IMR-90 (cell line): Measurements from ENCODE around the gene PHETA1. TPM values are rescaled to one million over a fixed set of nuclear protein-coding genes. Genes with fewer than 3 reads are reported as not detected.

ENCODE experiments used
- ATAC-seq: fragments of 200-7000 bp; cut with Tn5 transposase; 2 replicates; pipeline ENCODE4 v1.9.1; 2020; ENCODE audit warnings: low read depth, mild to moderate bottlenecking, moderate library complexity
- BruUV-seq: library from RNA; stranded (reverse); fragments of 400-500 nt; replicated peaks from 2 replicates; lab custom pipeline; 2021; lab: Mats Ljungman, UMichigan
- CTCF ChIA-PET: fragments of 300-600 bp; formaldehyde crosslinking; extraction: SDS; loops from one replicate; lab custom pipeline; 2021; ENCODE audit warnings: antibody characterized with exemption; lab: Yijun Ruan, JAX
- POLR2A ChIA-PET: fragments of 300-600 bp; sonication (Branson Sonifier 250); formaldehyde crosslinking; loops from one replicate; lab custom pipeline; 2022; ENCODE audit warnings: antibody characterized with exemption; ENCODE audit not compliant: unreplicated experiment; lab: Charles Lee
- DNase-seq: peaks from one replicate; pipeline ENCODE4 v3.0.0; 2013
- H2AFZ ChIP-seq: replicated peaks from 2 replicates; pipeline ENCODE3; 2013; ENCODE audit warnings: low read length, mild to moderate bottlenecking; ENCODE audit not compliant: poor library complexity
- H2AK5ac ChIP-seq: 2 replicates; pipeline ENCODE4 v1.6.1; 2013; ENCODE audit warnings: low read depth, low read length, inconsistent platforms
- H2AK9ac ChIP-seq: replicated peaks from 2 replicates; pipeline ENCODE3; 2013; ENCODE audit warnings: mild to moderate bottlenecking, low read depth, low read length, moderate library complexity; ENCODE audit not compliant: poor library complexity
- H2BK120ac ChIP-seq: 2 replicates; pipeline ENCODE4 v1.6.1; 2013; ENCODE audit warnings: low read depth, low read length, inconsistent platforms
- H2BK15ac ChIP-seq: 3 replicates; pipeline ENCODE4 v1.6.1; 2013; ENCODE audit warnings: low read depth, low read length, inconsistent platforms
- H2BK20ac ChIP-seq: 2 replicates; pipeline ENCODE4 v1.6.1; 2013; ENCODE audit warnings: low read depth, mild to moderate bottlenecking, inconsistent platforms, low read length, moderate library complexity
- H2BK5ac ChIP-seq: 2 replicates; pipeline ENCODE4 v1.6.1; 2013; ENCODE audit warnings: mild to moderate bottlenecking, low read depth, low read length, inconsistent platforms; ENCODE audit not compliant: poor library complexity, severe bottlenecking
- H3K14ac ChIP-seq: replicated peaks from 2 replicates; pipeline ENCODE4 v1.6.1; 2013; ENCODE audit warnings: low read depth, low read length, inconsistent platforms
- H3K18ac ChIP-seq: 2 replicates; pipeline ENCODE4 v1.6.1; 2013; ENCODE audit warnings: low read depth, low read length, control low read depth
- H3K23ac ChIP-seq: 2 replicates; pipeline ENCODE4 v1.6.1; 2013; ENCODE audit warnings: low read depth, low read length, inconsistent platforms
- H3K27ac ChIP-seq: 2 replicates; pipeline ENCODE4 v1.5.1; 2013; ENCODE audit warnings: mild to moderate bottlenecking, control low read depth, low read length; ENCODE audit not compliant: insufficient read depth
- H3K27me3 ChIP-seq: 2 replicates; pipeline ENCODE4 v1.6.1; 2013; ENCODE audit warnings: low read length; ENCODE audit not compliant: control insufficient read depth, insufficient read depth
- H3K36me3 ChIP-seq: 2 replicates; pipeline ENCODE4 v1.6.1; 2013; ENCODE audit warnings: low read length, mixed read lengths; ENCODE audit not compliant: control insufficient read depth, insufficient read depth
- H3K4ac ChIP-seq: 2 replicates; pipeline ENCODE4 v1.6.1; 2013; ENCODE audit warnings: low read depth, low read length, inconsistent platforms
- H3K4me1 ChIP-seq: 2 replicates; pipeline ENCODE4 v1.6.1; 2013; ENCODE audit warnings: low read length, mixed read lengths; ENCODE audit not compliant: control insufficient read depth, insufficient read depth
- H3K4me2 ChIP-seq: 2 replicates; pipeline ENCODE4 v1.6.1; 2013; ENCODE audit warnings: low read depth, mild to moderate bottlenecking, control low read depth, low read length, moderate library complexity
- H3K4me3 ChIP-seq: 2 replicates; pipeline ENCODE4 v1.5.1; 2013; ENCODE audit warnings: low read depth, mild to moderate bottlenecking, control low read depth, low read length, moderate library complexity; ENCODE audit not compliant: insufficient read depth
- H3K56ac ChIP-seq: 2 replicates; pipeline ENCODE4 v1.6.1; 2013; ENCODE audit warnings: low read length, inconsistent platforms; ENCODE audit not compliant: insufficient read depth; ENCODE audit errors: extremely low read depth
- H3K79me1 ChIP-seq, 2 experiments: 2 replicates each; pipeline ENCODE4 v1.6.1; 2013; ENCODE audit warnings: low read length in 2 of 2, inconsistent platforms in 1 of 2, low read depth in 1 of 2
- H3K9ac ChIP-seq: 2 replicates; pipeline ENCODE4 v1.6.1; 2013; ENCODE audit warnings: low read depth, low read length, control low read depth
- H3K9me1 ChIP-seq: 2 replicates; pipeline ENCODE4 v1.6.1; 2013; ENCODE audit warnings: low read length, inconsistent platforms; ENCODE audit not compliant: insufficient read depth
- H3K9me3 ChIP-seq: 2 replicates; pipeline ENCODE4 v1.6.1; 2013; ENCODE audit warnings: low read length; ENCODE audit not compliant: control insufficient read depth, insufficient read depth
- H4K20me1 ChIP-seq: 2 replicates; pipeline ENCODE4 v1.6.1; 2013; ENCODE audit warnings: low read length, inconsistent platforms; ENCODE audit not compliant: insufficient read depth
- H4K5ac ChIP-seq: 2 replicates; pipeline ENCODE4 v1.6.1; 2013; ENCODE audit warnings: mild to moderate bottlenecking, low read depth, low read length, control low read depth
- H4K8ac ChIP-seq, 2 experiments: 2 replicates each; pipeline ENCODE4 v1.6.1; 2013; ENCODE audit warnings: low read depth in 2 of 2, low read length in 2 of 2, control low read depth in 1 of 2, inconsistent platforms in 1 of 2
- H4K91ac ChIP-seq: 2 replicates; pipeline ENCODE4 v1.6.1; 2013; ENCODE audit warnings: low read depth, low read length, inconsistent platforms; ENCODE audit not compliant: insufficient read depth
- BHLHE40 ChIP-seq: fragments of 150-350 bp; IDR thresholded peaks from 2 replicates; pipeline ENCODE4 v1.6.1; 2016; ENCODE audit warnings: mild to moderate bottlenecking, low read depth, low read length
- CEBPB ChIP-seq: IDR thresholded peaks from 2 replicates; pipeline ENCODE4 v1.6.1; 2012; ENCODE audit warnings: low read depth, low read length, improper control_type of control experiment
- CHD1 ChIP-seq: IDR thresholded peaks from 2 replicates; pipeline ENCODE4 v1.6.1; 2012; ENCODE audit warnings: low read depth, low read length, improper control_type of control experiment
- FOS ChIP-seq: fragments of 150-350 bp; IDR thresholded peaks from 2 replicates; pipeline ENCODE4 v1.6.1; 2016; ENCODE audit warnings: low read depth, low read length
- MAFK ChIP-seq: IDR thresholded peaks from 2 replicates; pipeline ENCODE4 v1.6.1; 2012; ENCODE audit warnings: low read depth, low read length, improper control_type of control experiment
- NFE2L2 ChIP-seq: fragments of 150-350 bp; IDR thresholded peaks from 2 replicates; pipeline ENCODE4 v1.6.1; 2016; ENCODE audit warnings: low read depth, mild to moderate bottlenecking, low read length
- POLR2A ChIP-seq: IDR thresholded peaks from 2 replicates; pipeline ENCODE4 v1.6.1; 2012; ENCODE audit warnings: mild to moderate bottlenecking, low read depth, low read length
- RAD21 ChIP-seq: IDR thresholded peaks from 2 replicates; pipeline ENCODE4 v1.6.1; 2012; ENCODE audit warnings: low read length, improper control_type of control experiment
- RCOR1 ChIP-seq: IDR thresholded peaks from 2 replicates; pipeline ENCODE4 v1.6.1; 2012; ENCODE audit warnings: mild to moderate bottlenecking, low read length, improper control_type of control experiment; ENCODE audit not compliant: insufficient replicate concordance
- RFX5 ChIP-seq: IDR thresholded peaks from 2 replicates; pipeline ENCODE4 v1.8.0; 2012; ENCODE audit warnings: low read depth, mild to moderate bottlenecking, low read length, moderate library complexity
- SMC3 ChIP-seq: fragments of 150-350 bp; IDR thresholded peaks from 2 replicates; pipeline ENCODE4 v1.6.1; 2016; ENCODE audit warnings: low read depth, mild to moderate bottlenecking, antibody characterized with exemption, low read length, moderate library complexity
- WGBS, 2 experiments: methylation state at CpG; one replicate each; pipeline versions ENCODE4 v1.1.5 to v1.1.7; 2013; ENCODE audit warnings: missing lambda C conversion rate in 2 of 2; ENCODE audit not compliant: insufficient read length in 1 of 2; ENCODE audit errors: extremely low coverage in 2 of 2; 5-methylcytosine and 5-hydroxymethylcytosine counted together
- dilution Hi-C: fragments of 300-500 bp; cut with HindIII; formaldehyde crosslinking; loops from one replicate; pipeline ENCODE4 v1.14.3; 2018; ENCODE audit warnings: low sequenced_read_pairs; ENCODE audit not compliant: unreplicated experiment
- in situ Hi-C: fragments of 300-500 bp; cut with MboI; formaldehyde crosslinking; loops from 3 replicates; pipeline ENCODE4 v1.14.3; 2019; ENCODE audit warnings: low sequenced_read_pairs, inconsistent platforms, mixed read lengths
- intact Hi-C: fragments of 100-400 bp; cut with micrococcal nuclease; formaldehyde crosslinking; loops from 2 replicates; pipeline ENCODE4 v1.10.0; 2022
- polyA plus RNA-seq, 3 experiments: library from polyadenylated mRNA; depleted of rRNA; stranded (reverse); fragments of >200 nt; gene quantifications; 2 replicates each; pipeline ENCODE4 v1.2.3, GENCODE V29; 2012; ENCODE audit warnings: low replicate concordance in 1 of 3
- total RNA-seq: library from RNA; depleted of rRNA; stranded (reverse); fragments of >200 nt; gene quantifications from 2 replicates; pipeline ENCODE4 v1.2.3, GENCODE V29; 2012
- TF ChIP-seq, protein P1 (sequence below): conservative IDR thresholded peaks from 2 replicates; pipeline ENCODE4 v1.5.1; 2012; ENCODE audit warnings: mild to moderate bottlenecking, low read depth, low read length, improper control_type of control experiment
- TF ChIP-seq, protein P2 (sequence below): fragments of 150-350 bp; IDR thresholded peaks from 2 replicates; pipeline ENCODE4 v1.6.1; 2016; ENCODE audit warnings: low read depth, mild to moderate bottlenecking, low read length, moderate library complexity, borderline replicate concordance
- TF ChIP-seq, protein P3 (sequence below): fragments of 150-350 bp; IDR thresholded peaks from 2 replicates; pipeline ENCODE4 v1.6.1; 2017; ENCODE audit warnings: mild to moderate bottlenecking, antibody characterized with exemption, low read length, low read depth

The PHETA1 gene
- total and polyA plus RNA-seq, 2 of the 4 experiments (the other 2 are of a cell fraction) = 3.2 to 6.6 TPM

GRCh38 chr12:111417290-111417689 is 48.4 kb upstream of the PHETA1 start:
- H3K9me1 ChIP-seq = peaks cover 29% of the 10 kb centered on the region
- no peak overlapping the region for H3K14ac ChIP-seq
- no TSS peak for BruUV-seq
- no peak overlapping the region for H3K23ac ChIP-seq
- no peak overlapping the region for H4K5ac ChIP-seq
- ATAC-seq (no peak), DNase-seq (no peak)
- H3K9me3 ChIP-seq = no peaks in the 10 kb centered on the region
- intact Hi-C loops (no loop called here), dilution Hi-C loops (no loop called here), in situ Hi-C loops (no loop called here)
- no peaks in the 10 kb centered on the region for H3K27me3 ChIP-seq
- no CpG with 5 or more reads among the region's 2 CpGs for WGBS, 2 experiments
- H2BK5ac ChIP-seq = no peak overlapping the region
- H3K4me1 ChIP-seq = peaks cover 9% of the 10 kb centered on the region
- no peak overlapping the region for H3K27ac ChIP-seq
- no peak overlapping the region for H2AK5ac ChIP-seq
- H2BK15ac ChIP-seq = no peak overlapping the region
- no peak overlapping the region for H3K4ac ChIP-seq
- peaks cover 49% of the 10 kb centered on the region for H4K20me1 ChIP-seq
- no peak overlapping the region for H2BK20ac ChIP-seq
- no peak overlapping the region for H4K91ac ChIP-seq
- ChIA-PET POLR2A (no interaction called here), CTCF (no interaction called here)
- H2BK120ac ChIP-seq = no peak overlapping the region
- TF ChIP-seq CHD1 (no peak), NFE2L2 (no peak), BHLHE40 (no peak), RCOR1 (no peak), CEBPB (no peak), RFX5 (no peak), SMC3 (no peak), POLR2A (no peak), MAFK (no peak), FOS (no peak), RAD21 (no peak)
- TF ChIP-seq, protein P1, sequence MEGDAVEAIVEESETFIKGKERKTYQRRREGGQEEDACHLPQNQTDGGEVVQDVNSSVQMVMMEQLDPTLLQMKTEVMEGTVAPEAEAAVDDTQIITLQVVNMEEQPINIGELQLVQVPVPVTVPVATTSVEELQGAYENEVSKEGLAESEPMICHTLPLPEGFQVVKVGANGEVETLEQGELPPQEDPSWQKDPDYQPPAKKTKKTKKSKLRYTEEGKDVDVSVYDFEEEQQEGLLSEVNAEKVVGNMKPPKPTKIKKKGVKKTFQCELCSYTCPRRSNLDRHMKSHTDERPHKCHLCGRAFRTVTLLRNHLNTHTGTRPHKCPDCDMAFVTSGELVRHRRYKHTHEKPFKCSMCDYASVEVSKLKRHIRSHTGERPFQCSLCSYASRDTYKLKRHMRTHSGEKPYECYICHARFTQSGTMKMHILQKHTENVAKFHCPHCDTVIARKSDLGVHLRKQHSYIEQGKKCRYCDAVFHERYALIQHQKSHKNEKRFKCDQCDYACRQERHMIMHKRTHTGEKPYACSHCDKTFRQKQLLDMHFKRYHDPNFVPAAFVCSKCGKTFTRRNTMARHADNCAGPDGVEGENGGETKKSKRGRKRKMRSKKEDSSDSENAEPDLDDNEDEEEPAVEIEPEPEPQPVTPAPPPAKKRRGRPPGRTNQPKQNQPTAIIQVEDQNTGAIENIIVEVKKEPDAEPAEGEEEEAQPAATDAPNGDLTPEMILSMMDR = no peak
- TF ChIP-seq, protein P2, sequence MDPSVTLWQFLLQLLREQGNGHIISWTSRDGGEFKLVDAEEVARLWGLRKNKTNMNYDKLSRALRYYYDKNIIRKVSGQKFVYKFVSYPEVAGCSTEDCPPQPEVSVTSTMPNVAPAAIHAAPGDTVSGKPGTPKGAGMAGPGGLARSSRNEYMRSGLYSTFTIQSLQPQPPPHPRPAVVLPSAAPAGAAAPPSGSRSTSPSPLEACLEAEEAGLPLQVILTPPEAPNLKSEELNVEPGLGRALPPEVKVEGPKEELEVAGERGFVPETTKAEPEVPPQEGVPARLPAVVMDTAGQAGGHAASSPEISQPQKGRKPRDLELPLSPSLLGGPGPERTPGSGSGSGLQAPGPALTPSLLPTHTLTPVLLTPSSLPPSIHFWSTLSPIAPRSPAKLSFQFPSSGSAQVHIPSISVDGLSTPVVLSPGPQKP = no peak
- TF ChIP-seq, protein P3, sequence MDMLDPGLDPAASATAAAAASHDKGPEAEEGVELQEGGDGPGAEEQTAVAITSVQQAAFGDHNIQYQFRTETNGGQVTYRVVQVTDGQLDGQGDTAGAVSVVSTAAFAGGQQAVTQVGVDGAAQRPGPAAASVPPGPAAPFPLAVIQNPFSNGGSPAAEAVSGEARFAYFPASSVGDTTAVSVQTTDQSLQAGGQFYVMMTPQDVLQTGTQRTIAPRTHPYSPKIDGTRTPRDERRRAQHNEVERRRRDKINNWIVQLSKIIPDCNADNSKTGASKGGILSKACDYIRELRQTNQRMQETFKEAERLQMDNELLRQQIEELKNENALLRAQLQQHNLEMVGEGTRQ = no peak
- peaks cover 37 to 80% of the 10 kb centered on the region in 2 experiments for H3K79me1 ChIP-seq
- no peak overlapping the region for H3K9ac ChIP-seq
- H2AK9ac ChIP-seq = no peak overlapping the region
- H3K36me3 ChIP-seq = peaks cover 19% of the 10 kb centered on the region
- no peak overlapping the region for H3K4me2 ChIP-seq
- no peak overlapping the region for H3K18ac ChIP-seq
- no peak overlapping the region for H4K8ac ChIP-seq
- no peak overlapping the region for H3K4me3 ChIP-seq
- no peak overlapping the region for H3K56ac ChIP-seq
- H2AFZ ChIP-seq = no peak overlapping the region
